Measurements from ENCODE around the gene HES7.
A peak's percentile ranks its signal among the peaks of the same experiment; 100 is the strongest.

Gene HES7

DNA sequence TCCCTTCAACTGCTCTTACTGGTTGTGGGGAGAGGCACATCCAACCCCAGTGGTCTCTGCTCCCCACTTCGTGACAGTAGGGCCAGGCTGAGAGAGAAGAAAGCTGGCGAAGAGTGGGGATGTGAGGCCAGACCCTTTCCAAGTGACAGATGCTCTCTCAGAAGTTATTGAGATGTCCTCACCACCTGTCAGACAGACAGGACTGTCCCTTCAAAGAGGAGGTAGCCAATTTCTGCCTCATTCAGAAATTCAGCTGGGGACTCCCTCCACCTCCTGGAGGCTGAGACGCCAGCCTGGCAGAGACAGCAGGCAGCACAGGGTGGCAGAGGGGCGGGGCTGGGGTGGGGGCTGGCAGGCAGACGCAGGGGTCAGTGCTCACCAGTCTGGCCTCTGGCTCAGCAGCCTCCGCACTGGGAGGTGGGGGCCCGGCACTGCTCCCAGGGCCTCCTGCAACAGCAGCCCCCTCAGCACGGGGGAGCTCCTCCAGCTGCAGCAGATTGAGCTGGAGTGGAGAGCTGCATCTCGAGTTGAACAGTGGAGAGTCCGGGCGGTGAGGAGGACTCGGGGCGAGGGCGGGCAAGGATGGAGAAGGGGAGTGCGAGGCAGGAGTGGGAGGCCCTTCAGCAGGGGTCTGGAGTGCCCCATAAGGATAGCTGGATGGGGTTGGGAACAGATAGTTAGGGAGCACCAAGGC is 19.1 kb upstream of the HES7 start:
- no peak for DNase-seq

DNA sequence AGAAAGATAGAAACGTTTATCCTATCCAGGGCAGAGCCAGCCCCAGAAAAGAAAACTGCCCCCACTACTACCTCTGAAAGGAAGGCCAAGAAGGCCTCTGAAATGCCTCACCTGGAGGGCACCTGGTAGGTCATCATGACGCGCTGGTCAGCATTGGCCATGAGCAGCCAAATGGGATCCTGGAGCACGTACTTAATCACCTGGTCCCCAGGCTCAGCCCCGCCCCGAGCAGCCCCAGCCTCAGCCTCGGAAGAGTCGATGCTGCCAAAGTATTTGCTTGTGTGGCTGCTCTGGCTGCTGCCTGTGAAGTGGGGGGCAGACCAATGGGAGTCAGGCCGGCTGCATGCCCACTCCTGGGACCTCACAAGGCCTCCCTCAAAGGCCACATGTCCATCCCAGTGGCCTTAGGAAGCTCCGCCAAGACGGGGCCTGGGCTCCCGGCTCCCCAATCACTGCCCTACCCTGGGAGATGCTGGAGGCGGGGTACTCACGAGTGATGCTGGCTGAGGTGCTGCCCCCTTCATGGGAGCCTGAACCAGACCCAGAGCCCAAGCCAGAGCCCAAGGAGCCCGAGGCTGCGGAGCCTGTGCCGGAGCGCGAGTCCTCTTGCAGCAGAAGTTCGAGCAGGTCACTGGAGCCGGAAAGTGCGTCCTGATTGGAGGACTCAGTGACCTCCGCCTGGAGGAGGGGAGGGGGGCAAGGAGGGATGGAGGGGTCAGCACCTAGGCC is 18.4 kb upstream of the HES7 start:
- DNase-seq = no peak

DNA sequence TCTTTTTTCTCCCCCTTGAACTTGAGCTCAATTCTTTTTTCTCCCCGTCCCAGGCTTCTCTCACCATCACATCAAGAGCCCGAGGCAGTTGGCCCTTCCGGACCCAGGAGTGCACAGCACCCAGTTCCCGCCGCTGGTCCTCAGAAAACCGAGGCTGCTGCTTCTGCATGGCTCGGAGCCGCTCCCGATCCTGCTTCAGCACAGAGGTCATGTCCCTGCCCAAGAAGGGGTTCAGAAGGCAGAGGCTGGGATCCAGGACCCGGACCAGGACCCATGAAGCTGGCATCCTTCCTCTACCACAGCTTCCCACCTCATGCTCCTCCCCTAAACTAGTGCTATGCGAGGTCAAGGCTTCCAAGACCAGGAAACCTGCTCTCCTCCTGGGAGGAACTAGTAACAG is 17.8 kb upstream of the HES7 start:
- DNase-seq = no peak

DNA sequence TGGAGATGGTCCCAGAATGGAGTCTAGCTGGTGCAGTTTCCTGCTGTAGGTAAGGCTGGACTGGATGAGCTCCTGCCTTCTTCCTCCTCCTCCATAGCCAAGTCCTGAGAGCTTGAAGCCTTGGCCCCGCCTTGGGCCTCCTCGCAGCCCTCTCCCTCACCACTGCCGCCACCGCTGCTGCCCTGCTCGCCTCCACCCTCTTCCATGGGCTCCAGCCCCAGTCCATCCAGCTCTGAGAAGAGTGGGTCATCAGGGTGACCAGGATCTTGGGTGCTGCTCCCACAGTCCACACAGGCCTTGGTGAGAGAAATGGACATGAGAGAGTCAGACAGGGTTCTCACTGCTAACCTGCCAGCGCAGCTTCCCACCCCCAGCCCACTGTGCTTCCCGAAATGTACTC is 17.1 kb upstream of the HES7 start:
- no peak for DNase-seq

DNA sequence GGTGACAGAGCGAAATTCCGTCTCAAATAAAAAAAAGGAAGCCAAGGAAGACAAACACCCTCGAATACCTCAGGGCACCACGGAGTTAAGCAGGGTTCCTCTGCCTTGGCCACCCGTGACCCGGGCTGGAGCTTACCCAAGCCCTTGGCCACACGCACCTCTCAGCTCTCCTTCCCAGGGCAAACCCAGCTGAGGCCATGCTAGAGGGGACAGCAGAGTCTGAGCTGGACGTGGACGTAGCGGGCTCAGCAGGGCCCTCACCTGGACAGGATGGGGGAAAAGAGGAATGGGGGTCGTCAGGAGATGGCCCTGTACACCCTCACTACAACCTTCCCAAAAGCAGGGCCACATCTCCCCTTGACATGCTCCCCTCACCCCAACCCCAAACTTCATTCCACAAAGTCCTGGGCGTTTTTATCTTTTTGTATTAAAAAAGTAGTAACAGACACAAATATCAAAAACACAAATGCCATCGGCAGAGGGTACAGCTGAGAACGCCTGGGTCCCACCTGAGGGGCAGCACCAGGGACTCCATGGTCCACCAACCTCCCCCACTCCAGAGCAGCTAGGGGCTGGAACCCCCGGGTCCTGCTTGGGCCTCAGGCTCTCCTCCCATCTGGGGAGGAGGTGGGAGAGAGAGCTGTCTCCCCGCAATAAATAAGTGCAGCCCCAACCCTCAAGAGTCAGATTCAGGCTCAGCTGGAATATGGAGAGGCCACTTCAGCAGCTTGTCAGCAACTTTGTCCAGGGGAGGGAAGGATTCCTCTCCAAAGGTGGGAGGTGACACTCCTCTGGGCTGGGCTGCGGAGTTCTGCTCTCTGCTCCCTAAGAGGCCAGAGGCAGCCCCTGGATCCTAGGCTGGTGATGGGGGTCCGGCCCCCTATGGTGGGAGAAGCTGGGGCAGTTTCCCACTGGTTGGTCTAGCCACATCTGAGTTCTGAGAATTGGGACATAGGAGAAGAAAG is 16.4 kb upstream of the HES7 start:
- DNase-seq = no peak

DNA sequence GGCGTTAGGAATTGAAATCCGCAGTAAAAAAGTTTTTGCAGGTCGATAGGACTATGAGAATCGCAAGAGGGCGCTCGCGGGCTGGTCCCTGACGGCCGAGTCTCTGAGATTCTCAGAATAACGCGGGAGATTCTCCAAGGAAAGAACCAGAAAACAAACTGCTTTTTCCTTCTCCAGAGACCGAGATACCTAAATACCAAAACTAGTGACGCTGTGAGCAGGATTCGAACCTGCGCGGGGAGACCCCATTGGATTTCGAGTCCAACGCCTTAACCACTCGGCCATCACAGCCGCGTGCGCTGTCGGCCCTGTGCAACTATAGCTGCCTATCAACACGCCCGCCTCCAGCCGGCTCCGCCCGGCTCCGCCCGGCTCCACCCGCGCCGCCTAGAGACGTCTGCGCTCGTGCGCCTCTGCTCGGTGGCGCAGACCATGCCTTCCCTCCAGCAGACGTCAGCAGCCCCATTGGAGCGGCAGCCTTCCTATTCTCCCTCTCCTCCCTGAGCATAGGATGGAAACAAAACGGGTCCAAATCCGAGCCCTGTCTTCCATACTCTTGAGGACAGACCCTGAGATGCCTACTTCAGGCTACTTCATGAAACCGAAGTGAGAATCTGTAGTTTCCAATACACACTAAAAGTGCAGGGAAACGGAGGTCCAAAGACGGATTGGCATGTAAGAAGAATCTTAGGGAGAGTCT is 14.9 kb upstream of the HES7 start:
- DNase-seq = peak; percentile 96

DNA sequence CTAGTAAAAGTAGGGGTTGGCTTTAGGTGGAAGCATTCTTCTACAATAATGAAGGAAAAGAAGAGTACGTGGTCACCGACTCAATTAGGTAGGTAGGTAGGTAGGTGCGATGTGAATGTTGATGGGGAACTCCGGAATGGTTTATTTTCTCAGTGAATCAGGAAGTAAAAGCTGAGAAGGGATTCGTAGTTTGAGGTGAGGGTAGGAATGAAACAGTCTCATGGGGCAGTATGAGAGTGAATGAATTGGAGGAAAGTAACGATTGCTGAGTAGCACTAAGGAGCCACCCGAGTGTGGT is 14.4 kb upstream of the HES7 start:
- no peak for DNase-seq

DNA sequence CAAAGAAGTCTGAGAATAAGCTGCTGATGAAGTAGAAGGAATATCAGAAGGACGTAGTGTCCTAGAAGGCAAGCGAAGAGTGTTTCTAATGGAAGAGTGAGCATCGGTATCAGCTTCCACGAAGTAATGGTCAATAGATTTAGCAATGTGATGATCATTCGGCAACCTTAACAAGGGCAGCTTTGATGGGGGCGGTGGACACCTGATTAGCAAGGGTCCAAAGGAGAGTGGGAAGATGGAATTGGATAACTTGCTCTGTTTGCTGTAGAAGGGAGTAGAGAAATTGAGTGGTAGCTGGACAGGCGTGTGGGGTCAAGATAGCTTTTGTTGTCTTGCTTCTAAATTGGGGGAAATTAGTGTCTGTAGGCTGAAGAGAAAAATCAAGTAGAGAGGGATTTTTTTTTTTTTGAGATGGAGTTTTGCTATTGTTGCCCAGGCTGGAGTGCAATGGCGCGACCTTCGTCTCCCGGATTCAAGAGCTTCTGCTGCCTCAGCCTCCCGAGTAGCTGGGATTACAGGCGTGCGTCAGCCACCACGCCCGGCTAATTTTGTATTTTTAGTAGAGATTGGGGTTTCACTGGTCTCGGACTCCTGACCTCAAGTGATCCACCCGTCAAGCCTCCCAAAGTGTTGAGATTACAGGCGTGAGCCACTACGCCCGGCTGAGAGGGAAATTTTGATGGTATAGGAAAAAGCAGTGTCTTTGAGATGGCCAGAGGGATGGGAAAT is 13.9 kb upstream of the HES7 start:
- DNase-seq = no peak

DNA sequence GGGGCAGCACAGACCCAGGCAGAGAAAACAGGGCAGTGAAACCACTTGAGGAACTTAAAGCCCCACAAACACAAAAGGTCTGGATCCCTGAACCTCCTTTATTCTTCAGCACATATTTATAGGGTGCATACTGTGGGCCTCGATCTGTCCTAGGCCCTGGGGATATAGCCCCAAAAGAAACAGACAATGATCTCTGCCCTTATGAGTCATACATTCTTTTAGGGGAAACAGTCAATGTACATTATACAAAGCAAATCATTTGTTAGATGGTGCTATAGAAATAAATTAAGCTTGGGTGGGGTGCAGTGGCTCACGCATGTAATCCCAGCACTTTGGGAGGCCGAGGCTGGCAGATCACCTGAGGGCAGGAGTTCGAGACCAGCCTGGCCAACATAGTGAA is 10.0 kb upstream of the HES7 start:
- DNase-seq = no peak

DNA sequence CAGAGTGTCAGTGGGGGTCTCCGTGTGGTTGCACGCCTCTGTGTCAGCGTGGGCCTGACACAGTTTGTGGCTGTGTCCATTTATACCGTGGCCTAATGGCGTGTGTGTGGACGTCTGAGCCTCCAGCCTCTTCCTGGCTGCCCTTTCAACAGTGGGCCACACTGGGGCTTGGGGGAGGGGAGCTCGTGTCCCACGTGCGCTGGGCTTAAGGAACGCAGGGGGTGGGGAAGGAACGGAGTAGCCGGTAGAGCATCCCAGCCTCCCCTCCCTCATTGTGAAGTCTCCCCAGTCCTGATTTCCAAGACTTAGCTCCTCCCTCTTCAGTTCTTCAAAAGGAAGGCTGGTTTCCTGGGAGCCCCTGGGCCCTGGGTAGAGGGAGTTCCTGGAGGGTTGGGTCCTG is 9.5 kb upstream of the HES7 start:
- no peak for DNase-seq

DNA sequence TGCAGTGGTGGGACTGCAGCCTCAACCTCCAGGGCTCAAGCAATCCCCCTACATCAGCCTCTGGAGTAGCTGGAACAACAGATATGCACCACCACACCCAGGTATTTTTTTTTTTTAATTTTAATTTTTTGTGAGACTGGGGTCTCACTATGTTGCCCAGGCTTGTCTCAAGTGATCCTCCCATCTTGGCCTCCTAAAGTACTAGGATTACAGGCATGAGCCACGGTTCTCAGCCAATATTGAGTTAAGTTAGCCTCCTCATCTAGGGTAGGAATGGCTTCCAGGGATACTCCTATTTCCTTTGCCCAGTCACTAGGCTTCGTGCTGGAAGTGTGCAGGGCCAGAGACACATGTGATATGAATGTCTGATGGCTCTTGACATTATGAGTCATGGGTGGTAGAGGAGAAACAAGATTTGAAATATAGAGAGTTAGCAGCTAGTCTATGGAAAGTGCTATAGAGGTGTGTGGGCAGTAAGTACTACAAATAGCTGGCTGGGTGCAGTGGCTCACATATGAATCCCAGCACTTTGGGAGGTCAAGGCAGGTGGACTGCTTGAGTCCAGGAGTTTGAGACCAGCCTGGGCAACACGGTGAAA is 8.0 kb upstream of the HES7 start:
- DNase-seq = no peak

DNA sequence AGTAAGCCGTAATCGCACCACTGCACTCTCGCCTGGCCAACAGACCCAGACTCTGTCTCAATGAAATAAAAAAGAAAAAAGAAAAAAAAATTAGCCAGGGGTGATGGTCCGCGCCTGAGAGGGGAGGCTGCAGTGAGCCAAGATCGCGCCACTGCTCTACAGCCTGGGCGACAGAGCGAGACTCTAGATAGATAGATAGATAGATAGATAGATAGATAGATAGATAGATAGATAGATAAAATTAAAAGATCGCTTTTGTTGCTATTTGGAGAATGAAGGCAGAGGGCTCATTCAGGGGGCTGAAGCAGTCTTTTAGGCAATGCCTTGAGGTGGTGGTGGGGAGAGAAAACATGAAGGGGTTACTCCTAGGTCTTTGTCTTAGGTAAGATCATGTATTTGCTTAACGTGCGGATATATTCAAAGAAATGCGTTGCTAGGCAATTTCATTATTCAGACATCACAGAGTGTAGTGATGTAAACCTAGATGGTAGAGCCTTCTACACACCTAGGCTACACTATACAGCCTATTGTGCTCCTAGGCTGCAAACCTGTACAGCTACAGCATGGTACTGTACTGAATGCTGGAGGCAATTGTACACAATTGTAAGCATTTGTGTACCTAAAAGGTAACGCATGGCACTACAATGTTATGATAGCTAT is 4.3 kb upstream of the HES7 start:
- no peak for DNase-seq

DNA sequence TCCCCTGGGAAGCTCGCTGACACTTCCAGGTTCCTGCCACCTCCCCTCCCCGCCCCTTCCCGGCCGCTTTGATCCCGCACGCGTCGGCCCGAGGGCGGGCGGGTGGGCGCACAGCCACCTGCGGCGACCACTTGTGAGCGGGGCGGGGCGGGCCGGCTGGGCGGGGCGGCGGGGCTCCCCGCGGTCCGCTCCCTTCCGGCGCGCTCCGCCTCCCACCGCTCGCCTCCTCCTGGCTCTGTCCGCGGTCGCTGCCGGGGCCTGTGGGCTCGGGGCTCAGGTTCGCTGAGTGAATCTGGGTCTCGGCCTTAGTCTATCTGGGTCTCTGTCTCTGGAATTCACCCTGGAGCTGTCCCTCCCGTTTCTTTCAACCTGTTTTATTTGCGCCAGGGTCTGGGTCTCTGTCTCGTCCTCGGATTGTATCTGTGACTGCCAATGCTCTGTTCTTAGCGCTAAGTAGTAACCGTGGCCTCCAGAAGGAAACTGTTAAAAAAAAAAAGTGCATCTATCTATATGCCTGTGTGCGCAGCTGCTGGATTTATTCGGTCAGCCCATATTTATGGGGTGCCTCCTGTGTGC is 2.7 kb upstream of the HES7 start:
- peak; percentile 73 for DNase-seq

DNA sequence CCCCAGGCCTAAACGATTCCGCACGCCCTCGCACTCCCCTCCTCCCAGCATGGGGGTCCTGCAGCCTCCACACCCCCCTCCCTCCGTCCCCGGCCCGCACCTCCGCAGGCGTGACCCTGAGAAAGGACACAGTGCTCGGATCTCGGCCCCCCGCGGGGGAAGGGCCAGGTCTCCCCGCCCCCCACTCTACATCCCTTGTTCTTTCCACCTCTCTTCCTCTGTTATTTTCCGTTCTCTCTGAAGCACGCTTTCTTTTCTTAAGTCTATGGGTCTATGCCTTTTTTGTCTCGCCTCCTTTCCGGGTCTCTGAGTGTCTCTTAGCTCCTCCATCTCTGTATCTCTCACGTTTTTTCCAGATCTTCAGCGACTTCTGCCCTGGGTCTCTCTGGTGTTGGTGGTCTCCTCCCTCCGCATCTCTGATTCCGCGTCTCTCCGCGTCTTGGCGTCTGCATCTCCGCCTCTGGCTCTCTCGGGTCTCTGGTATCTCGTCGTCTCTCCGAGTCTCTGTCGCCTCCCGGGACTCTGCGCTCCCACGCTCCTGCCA is 2.1 kb upstream of the HES7 start:
- DNase-seq = no peak

DNA sequence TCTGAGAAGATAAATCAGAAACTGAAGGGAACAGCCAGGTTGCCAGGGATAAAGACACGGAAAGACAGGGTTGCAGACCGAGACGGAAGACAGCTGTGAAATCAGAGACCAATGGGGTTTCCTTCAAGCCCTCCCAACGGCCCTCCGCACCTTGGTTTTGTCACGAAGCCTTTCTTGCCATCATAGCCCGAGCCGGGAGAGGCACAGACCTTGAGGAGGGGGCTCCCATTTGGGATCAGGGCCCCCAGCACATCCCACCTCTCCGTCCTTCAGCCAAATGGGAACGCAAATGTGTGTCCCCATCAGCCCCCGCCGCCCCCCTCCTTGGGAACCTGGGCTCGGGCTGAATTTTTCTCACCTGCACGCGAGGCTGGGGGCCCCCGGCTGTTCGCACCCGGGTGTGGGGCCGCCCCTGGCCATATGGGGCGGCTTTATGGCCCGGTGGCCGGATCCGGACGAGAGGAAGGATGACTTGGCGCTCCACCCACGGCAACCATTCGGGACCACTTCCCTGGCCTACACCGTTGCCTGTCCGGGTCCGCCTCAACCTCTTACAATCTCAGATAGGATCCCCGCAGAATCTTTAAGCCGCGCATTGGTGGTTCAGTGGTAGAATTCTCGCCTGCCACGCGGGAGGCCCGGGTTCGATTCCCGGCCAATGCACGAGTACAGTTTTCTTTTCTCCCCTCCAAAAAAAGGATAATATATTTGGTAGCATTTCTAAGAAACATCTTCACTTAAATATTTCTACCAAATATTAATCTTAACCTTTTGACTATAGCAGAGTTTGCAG is 1.4 kb upstream of the HES7 start:
- peak; percentile 90 for DNase-seq

DNA sequence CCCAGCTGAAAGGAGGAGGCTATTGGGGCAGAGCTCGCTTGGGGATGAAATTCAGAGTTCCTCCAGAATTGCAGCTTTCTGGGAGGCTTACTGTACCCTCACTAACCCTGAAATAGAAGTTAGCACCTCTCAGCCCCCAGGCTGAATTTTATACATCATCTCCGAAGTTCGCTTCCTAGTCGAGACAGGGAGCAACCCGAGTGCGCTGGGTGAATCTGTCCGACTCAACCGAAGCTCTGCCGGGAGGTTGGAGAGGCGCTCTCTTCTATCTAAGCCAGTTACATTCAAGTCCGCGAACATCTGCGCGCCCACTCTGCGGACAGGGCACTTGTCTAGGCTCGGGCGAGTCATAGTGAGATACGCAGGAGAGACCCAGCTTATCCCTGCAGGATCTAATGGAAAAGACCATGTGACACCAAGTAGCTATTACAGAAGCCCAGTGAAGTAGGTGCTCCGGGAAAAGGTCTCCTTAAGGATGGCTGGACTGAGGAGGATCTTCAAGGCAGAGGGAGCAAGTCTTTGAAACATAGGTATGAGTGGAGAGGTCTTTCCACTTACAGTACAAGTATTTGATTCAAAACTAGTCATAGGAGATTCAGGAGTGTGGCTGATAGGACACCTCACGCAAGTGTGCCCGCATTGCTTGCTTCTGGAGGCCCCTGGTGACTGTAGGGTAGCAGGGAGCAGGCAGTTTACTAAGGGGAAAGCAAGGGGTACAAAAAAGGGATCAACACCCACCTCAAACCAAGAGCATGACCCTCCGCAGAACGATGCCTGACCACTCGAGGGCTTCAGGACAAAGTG is 646 bp upstream of the HES7 start:
- DNase-seq = peak; percentile 44

DNA sequence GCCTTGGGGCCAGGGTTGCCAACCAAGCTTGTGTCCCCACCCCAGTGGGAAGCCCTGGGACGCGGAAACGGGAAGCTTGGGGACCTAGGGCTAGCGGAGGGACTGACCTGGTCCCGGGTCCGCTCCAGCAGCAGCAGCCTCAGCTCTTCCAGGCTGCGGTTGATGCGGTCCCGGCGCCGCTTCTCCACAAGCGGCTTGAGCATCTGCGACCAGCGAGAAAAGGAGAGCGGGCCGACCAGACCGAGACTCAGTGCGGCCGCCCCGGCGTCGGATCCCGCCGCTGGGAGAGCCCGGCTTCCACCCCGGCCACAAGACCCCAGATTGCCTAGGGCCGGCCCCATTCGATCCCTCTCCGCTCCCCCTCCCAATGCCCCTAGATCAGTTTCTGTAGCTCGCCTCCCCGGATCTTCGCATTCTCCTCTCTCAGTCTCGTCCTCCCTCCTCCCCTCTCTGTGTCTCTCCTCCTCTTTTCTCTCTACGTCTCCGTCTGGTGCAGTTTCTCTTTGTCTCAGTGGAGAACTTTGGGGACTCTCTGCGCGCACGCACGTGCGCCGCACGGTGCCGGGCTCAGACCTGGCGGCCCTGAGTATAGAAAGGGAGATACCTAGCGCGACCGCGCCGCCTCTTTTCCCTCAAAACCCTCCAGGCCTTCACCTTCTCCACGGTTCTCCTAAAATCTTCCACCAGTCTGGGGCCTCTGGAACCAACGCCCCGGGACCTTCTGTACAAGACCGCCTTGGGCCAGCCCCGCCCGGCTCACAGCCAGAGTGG is 797 bp downstream of the HES7 start:
- DNase-seq = peak; percentile 66

DNA sequence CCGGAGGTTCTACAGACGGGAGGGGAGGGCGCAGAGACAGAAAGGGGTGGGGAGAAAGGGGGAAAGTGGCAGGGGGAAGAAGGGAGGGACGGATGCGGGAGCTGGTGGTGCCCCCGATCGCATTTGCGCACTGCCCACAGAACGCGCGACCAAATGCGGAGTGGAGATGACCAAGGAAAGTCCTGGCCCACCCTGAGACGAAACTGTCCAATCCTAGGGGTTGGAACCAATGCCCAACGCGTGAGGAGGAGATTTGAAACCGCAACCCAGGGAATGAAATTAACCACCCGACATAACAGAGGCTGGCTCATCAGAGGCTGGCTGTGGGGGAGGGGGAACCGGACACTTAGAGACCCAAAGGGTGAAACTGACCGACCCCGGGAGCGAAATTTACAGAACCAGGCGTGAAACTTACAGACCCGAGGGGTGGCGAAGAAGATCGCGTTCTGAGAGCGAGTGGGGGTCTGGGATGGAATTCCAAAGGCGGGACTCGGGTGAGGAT is 1.4 kb downstream of the HES7 start:
- peak; percentile 46 for DNase-seq

Measured in stimulated activated CD4-positive, alpha-beta T cell treated with anti-CD3 and anti-CD28 coated beads, Interleukin-15, amount 100 ng/mL, for 24 hours (primary cell).